ENCODE results near the gene FAM89A.
"Not testable (repeated sequence)": the region's sequence is repeated elsewhere in the genome, so short reads cannot be mapped to it uniquely, and the experiment has no call there.

The FAM89A gene

DNA sequence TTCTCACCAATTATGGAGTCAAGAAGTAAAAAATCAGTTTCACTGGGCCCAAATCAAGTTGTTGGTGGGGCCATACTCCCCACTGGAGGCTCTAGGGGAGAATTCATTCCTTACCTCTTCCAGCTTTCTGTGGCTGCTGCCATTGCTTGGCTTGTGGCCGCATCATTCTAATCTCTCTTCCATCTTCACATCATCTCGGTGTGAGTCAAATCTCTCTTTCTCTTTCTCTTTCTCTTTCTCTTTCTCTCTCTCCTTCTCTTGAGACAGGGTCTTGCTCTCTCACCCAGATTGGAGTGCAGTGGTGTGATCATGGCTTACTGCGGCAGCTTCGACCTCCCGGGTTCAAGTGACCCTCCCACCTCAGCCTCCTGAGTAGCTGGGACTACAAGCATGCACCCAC lies 28.1 kb downstream of the FAM89A start:
- Histone ChIP-seq H3K9me3 (ENCODE audit: control insufficient read depth, insufficient read depth, low read length) (no peaks in the 10 kb centered on the region), H3K9ac (ENCODE audit: low read depth, low read length) (no peak overlapping the region), H3K4me1 (ENCODE audit: insufficient read depth, low read length) (no peaks in the 10 kb centered on the region), H3K36me3 (ENCODE audit: insufficient read depth, low read length) (no peaks in the 10 kb centered on the region; the same call in 1 of the 2 replicates)

- Histone ChIP-seq H3K36me3 (ENCODE audit: insufficient read depth, low read length) (no peaks in the 10 kb centered on the region; the same call in 1 of the 2 replicates), H3K9ac (ENCODE audit: low read depth, low read length) (no peak overlapping the region), H3K4me1 (ENCODE audit: insufficient read depth, low read length) (no peaks in the 10 kb centered on the region), H3K9me3 (ENCODE audit: control insufficient read depth, insufficient read depth, low read length) (no peaks in the 10 kb centered on the region)
Measured at GRCh38 chr1:231011360-231011759, 28.7 kb downstream of the FAM89A start.

GRCh38 chr1:231007535-231007934 lies 32.5 kb downstream of the FAM89A start:
- not testable (repeated sequence) for H3K4me1 ChIP-seq (ENCODE audit: insufficient read depth, low read length); H3K36me3 ChIP-seq (ENCODE audit: insufficient read depth, low read length); H3K9me3 ChIP-seq (ENCODE audit: control insufficient read depth, insufficient read depth, low read length); H3K9ac ChIP-seq (ENCODE audit: low read depth, low read length)

GRCh38 chr1:231001892-231002291 lies 38.2 kb downstream of the FAM89A start:
- H3K36me3 ChIP-seq (ENCODE audit: insufficient read depth, low read length) = no peaks in the 10 kb centered on the region
- no peaks in the 10 kb centered on the region for H3K4me1 ChIP-seq (ENCODE audit: insufficient read depth, low read length)
- H3K9me3 ChIP-seq (ENCODE audit: control insufficient read depth, insufficient read depth, low read length) = no peaks in the 10 kb centered on the region; the same call in 1 of the 2 replicates
- H3K9ac ChIP-seq (ENCODE audit: low read depth, low read length) = no peak overlapping the region

- no peaks in the 10 kb centered on the region for H3K4me1 ChIP-seq (ENCODE audit: insufficient read depth, low read length)
- H3K9me3 ChIP-seq (ENCODE audit: control insufficient read depth, insufficient read depth, low read length) = no peaks in the 10 kb centered on the region; the same call in 1 of the 2 replicates
- no peak overlapping the region for H3K9ac ChIP-seq (ENCODE audit: low read depth, low read length)
- no peaks in the 10 kb centered on the region for H3K36me3 ChIP-seq (ENCODE audit: insufficient read depth, low read length)
Measured at GRCh38 chr1:231000639-231001038, 39.4 kb downstream of the FAM89A start.

GRCh38 chr1:231000201-231000600 lies 39.9 kb downstream of the FAM89A start:
- no peaks in the 10 kb centered on the region for H3K36me3 ChIP-seq (ENCODE audit: insufficient read depth, low read length)
- no peak overlapping the region for H3K9ac ChIP-seq (ENCODE audit: low read depth, low read length)
- no peaks in the 10 kb centered on the region for H3K4me1 ChIP-seq (ENCODE audit: insufficient read depth, low read length)
- no peaks in the 10 kb centered on the region; the same call in 1 of the 2 replicates for H3K9me3 ChIP-seq (ENCODE audit: control insufficient read depth, insufficient read depth, low read length)

DNA sequence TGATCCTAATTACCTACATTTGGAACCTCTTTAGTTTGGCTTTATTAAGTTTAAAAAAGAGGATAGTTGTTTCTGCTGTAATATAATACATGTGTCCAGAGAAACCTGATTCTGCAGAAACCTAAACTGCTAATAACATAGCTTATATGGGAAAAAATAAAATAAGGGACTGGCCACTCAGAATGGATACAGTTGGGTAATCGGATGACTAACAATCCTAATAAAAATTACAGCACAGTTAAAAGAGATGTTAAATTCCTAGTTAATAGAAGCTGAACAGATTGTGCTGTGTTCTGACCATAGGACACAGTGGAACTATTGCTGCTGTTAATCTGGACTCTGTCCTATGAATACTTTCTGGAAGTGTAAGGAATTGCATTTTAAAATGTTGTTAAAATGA lies 45.2 kb downstream of the FAM89A start:
- Histone ChIP-seq H3K36me3 (ENCODE audit: insufficient read depth, low read length) (no peaks in the 10 kb centered on the region), H3K4me1 (ENCODE audit: insufficient read depth, low read length) (no peaks in the 10 kb centered on the region), H3K9ac (ENCODE audit: low read depth, low read length) (no peak overlapping the region), H3K9me3 (ENCODE audit: control insufficient read depth, insufficient read depth, low read length) (no peaks in the 10 kb centered on the region)

DNA sequence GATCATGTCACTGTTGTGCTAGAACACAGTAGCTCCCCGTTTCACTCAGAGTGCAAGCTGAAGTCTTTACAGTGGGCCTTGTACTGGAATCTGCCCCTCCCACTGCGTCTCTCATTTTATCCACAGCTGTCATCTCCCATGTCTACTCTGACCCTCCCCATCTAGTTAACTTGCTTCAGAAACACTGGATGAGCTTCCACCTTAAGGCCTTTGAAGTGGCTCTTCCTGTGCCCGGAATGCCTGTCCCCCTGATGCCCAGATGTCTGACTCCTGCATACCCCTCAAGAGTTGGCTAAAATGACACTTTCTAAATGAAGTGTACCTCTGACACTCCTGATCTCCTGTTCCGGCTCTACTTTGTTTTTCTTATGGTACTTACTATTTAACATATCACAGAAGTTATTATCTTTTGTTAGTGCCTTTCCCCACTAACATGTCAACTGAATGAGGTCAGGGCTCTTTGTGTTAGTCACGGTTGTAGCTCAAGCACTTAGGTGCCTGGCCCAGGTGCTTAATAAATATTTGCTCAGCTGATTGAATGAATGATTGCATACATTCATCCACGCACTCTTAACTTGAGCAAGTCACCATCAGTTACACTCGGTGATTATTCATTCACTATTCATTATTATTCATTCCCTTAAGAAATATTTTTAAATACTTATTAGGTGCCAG lies 47.8 kb downstream of the FAM89A start:
- H3K4me1 ChIP-seq (ENCODE audit: insufficient read depth, low read length) = no peaks in the 10 kb centered on the region
- H3K36me3 ChIP-seq (ENCODE audit: insufficient read depth, low read length) = no peaks in the 10 kb centered on the region
- no peaks in the 10 kb centered on the region for H3K9me3 ChIP-seq (ENCODE audit: control insufficient read depth, insufficient read depth, low read length)
- no peak overlapping the region for H3K9ac ChIP-seq (ENCODE audit: low read depth, low read length)

- no peaks in the 10 kb centered on the region for H3K36me3 ChIP-seq (ENCODE audit: insufficient read depth, low read length)
- no peaks in the 10 kb centered on the region for H3K9me3 ChIP-seq (ENCODE audit: control insufficient read depth, insufficient read depth, low read length)
- H3K4me1 ChIP-seq (ENCODE audit: insufficient read depth, low read length) = 0 out of 2 replicates have a peak, but pooled peaks cover 5% of the 10 kb centered on the region
Measured at GRCh38 chr1:230987448-230987847, 52.6 kb downstream of the FAM89A start.

GRCh38 chr1:230986976-230987375 lies 53.1 kb downstream of the FAM89A start:
- 0 out of 2 replicates have a peak, but pooled peaks cover 5% of the 10 kb centered on the region for H3K4me1 ChIP-seq (ENCODE audit: insufficient read depth, low read length)
- H3K9me3 ChIP-seq (ENCODE audit: control insufficient read depth, insufficient read depth, low read length) = no peaks in the 10 kb centered on the region
- H3K9ac ChIP-seq (ENCODE audit: low read depth, low read length) = no peak overlapping the region
- H3K36me3 ChIP-seq (ENCODE audit: insufficient read depth, low read length) = no peaks in the 10 kb centered on the region

More at GRCh38 chr1:230987448-230987847, 52.6 kb downstream of the FAM89A start:
- no peak overlapping the region for H3K9ac ChIP-seq (ENCODE audit: low read depth, low read length)

DNA sequence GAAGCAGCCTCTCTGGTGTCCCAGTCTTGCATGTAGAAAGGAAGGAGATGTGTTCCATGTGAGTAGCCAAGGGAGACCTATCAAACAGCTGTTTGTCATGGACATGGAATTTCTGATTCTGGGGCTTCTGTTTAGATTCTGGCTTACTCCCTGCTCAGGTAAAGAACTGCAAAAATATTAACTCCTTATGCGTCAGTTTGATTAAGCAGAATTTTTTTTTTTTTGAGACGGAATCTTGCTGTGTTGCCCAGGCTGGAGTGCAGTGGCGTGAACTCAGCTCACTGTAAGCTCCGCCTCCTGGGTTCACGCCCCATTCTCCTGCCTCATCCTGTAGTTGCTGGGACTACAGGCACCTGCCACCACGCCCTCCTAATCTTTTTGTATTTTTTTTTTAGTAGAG lies 54.3 kb downstream of the FAM89A start:
- Histone ChIP-seq H3K9ac (ENCODE audit: low read depth, low read length) (no peak overlapping the region), H3K4me1 (ENCODE audit: insufficient read depth, low read length) (0 out of 2 replicates have a peak, but pooled peaks cover 5% of the 10 kb centered on the region), H3K9me3 (ENCODE audit: control insufficient read depth, insufficient read depth, low read length) (no peaks in the 10 kb centered on the region), H3K36me3 (ENCODE audit: insufficient read depth, low read length) (no peaks in the 10 kb centered on the region)

DNA sequence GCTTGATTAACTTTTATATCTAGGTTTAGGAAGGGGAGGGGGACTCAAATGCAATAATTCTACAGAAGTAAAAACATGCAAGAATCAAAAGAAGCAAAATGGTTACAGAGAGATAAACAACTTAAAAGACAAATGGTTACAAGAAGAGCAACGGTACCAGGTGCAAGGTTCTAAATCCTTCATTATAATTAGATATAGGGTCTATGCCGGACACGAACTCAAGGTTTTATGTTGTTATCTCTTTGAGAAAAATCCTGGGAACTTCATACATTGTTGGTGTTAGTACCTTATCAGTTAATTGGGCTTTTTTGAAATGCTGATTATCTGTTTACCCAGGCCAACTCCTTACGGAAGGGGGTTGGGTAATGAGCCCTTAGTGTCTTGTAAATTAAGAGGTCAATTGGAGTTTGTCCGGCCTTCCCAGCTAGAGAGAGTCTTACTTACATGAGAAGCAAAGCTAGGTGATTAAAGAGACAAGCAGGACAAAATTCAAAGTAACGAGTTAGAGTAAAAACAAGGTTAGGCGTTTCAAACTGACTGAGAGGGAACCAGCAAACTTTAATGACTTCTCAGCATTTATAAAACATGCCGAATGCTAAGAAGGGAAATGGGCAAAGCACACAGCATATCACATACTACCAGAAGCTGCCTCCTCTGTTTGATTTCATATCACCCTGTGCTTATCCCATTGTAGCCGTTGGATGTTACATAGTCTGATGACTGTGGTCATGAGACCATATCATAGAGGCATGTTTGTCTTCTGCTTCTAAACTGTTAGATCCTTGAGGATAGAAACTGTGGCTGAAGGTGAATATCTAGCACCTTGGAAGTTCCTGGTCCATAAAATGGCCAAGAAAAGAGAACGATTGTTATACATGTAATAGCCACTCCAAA lies 55.2 kb downstream of the FAM89A start:
- H3K9ac ChIP-seq (ENCODE audit: low read depth, low read length); H3K9me3 ChIP-seq (ENCODE audit: control insufficient read depth, insufficient read depth, low read length); H3K36me3 ChIP-seq (ENCODE audit: insufficient read depth, low read length); H3K4me1 ChIP-seq (ENCODE audit: insufficient read depth, low read length): not testable (repeated sequence)

DNA sequence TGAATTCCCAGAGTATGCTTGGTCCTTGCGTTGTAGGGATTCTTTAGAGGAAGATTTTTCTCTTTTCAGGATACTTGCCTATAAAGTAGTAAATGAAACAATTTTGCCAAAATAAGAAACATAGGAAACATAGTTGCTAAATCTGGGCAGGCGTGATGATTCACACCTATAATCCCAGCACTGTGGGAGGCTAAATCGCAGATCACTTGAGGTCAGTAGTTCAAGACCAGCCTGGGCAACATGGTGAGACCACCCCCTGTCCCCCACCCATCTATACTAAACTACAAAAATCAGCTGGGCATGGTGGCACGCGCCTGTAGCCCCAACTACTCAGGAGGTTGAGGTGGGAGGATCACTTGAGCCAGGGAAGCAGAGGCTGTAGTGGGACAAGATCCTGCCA lies 56.2 kb downstream of the FAM89A start:
- no peaks in the 10 kb centered on the region for H3K36me3 ChIP-seq (ENCODE audit: insufficient read depth, low read length)
- 0 out of 2 replicates have a peak, but pooled peaks cover 5% of the 10 kb centered on the region for H3K4me1 ChIP-seq (ENCODE audit: insufficient read depth, low read length)
- no peak overlapping the region for H3K9ac ChIP-seq (ENCODE audit: low read depth, low read length)
- H3K9me3 ChIP-seq (ENCODE audit: control insufficient read depth, insufficient read depth, low read length) = no peaks in the 10 kb centered on the region

GRCh38 chr1:230982696-230983095 lies 57.4 kb downstream of the FAM89A start:
- Histone ChIP-seq H3K4me1 (ENCODE audit: insufficient read depth, low read length) (0 out of 2 replicates have a peak, but pooled peaks cover 8% of the 10 kb centered on the region), H3K9ac (ENCODE audit: low read depth, low read length) (no peak overlapping the region), H3K36me3 (ENCODE audit: insufficient read depth, low read length) (no peaks in the 10 kb centered on the region), H3K9me3 (ENCODE audit: control insufficient read depth, insufficient read depth, low read length) (no peaks in the 10 kb centered on the region)

- Histone ChIP-seq H3K9me3 (ENCODE audit: control insufficient read depth, insufficient read depth, low read length) (no peaks in the 10 kb centered on the region), H3K36me3 (ENCODE audit: insufficient read depth, low read length) (no peaks in the 10 kb centered on the region), H3K9ac (ENCODE audit: low read depth, low read length) (no peak overlapping the region), H3K4me1 (ENCODE audit: insufficient read depth, low read length) (0 out of 2 replicates have a peak, but pooled peaks cover 4% of the 10 kb centered on the region)
Measured at GRCh38 chr1:230979952-230980351, 60.1 kb downstream of the FAM89A start.
